GM19193 (cell line): ENCODE measurements around the gene PSMC3.
A peak's percentile ranks its signal among the peaks of the same experiment; 100 is the strongest.

Experiments
- POLR2A ChIP-seq: IDR thresholded peaks from 4 replicates; pipeline ENCODE4 v1.6.1; 2011; ENCODE audit not compliant: insufficient read depth, insufficient read length; ENCODE audit errors: extremely low read depth

Gene PSMC3

GRCh38 chr11:47394322-47395222 is 31.7 kb downstream of the PSMC3 start:
- peak; percentile 79 for TF ChIP-seq POLR2A

GRCh38 chr11:47394050-47394321 is 32.3 kb downstream of the PSMC3 start:
- no peak for TF ChIP-seq POLR2A

- TF ChIP-seq POLR2A: no peak
These were observed 32.8 kb downstream of the PSMC3 start for GRCh38 chr11:47393163-47394049.

- TF ChIP-seq POLR2A: no peak
These were observed 33.6 kb downstream of the PSMC3 start for GRCh38 chr11:47392546-47393162.

- no peak for TF ChIP-seq POLR2A
These were observed 34.4 kb downstream of the PSMC3 start for GRCh38 chr11:47391711-47392432.

GRCh38 chr11:47391077-47391583 is 35.1 kb downstream of the PSMC3 start:
- TF ChIP-seq POLR2A: no peak

GRCh38 chr11:47390422-47390760 is 35.8 kb downstream of the PSMC3 start:
- TF ChIP-seq POLR2A: no peak

GRCh38 chr11:47389577-47390421 is 36.4 kb downstream of the PSMC3 start:
- TF ChIP-seq POLR2A: no peak

- no peak for TF ChIP-seq POLR2A
These were observed 37.3 kb downstream of the PSMC3 start for GRCh38 chr11:47388697-47389576.

GRCh38 chr11:47387944-47388696 is 38.1 kb downstream of the PSMC3 start:
- no peak for TF ChIP-seq POLR2A

GRCh38 chr11:47384498-47384897 is 41.7 kb downstream of the PSMC3 start:
- no peak for TF ChIP-seq POLR2A

GRCh38 chr11:47383071-47383470 is 43.2 kb downstream of the PSMC3 start:
- TF ChIP-seq POLR2A: no peak
